GM12875 (cell line): ENCODE data around the gene IFT20.

Experiments
- H3K4me3 ChIP-seq: one replicate; pipeline ENCODE4 v1.5.1; 2011; ENCODE audit warnings: low read depth, low read length, control low read depth
- CTCF ChIP-seq: IDR thresholded peaks from 2 replicates; pipeline ENCODE4 v1.5.1; 2011; ENCODE audit warnings: low read depth, mild to moderate bottlenecking, control low read depth, inconsistent platforms, low read length, moderate library complexity, borderline replicate concordance; ENCODE audit not compliant: insufficient read depth

Gene IFT20

DNA sequence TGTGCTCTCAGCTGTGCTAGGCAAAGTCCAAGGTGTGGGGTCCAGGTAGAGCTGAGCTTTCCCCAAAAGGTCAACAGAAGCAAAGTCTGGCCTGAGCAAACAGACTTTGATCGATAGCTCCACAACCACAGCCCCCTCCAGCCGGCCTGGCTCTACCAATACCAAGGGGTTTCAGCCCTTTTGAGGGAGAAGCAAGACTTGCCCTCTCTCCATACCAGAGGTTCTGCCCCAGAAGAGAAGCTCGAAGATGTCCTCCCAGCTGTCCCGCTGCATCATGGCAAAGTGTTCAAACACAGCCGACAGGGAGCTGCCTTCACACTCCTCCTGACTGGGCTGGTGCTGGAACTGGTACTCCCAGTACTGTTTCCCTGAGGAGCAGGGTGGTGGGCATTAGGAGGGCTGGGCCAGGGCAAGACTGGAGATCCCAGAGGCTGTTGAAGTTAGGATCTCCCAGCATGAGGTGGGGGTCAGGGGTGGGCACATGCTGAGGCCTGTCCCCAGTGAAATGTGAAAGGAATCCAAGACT is 33.1 kb upstream of the IFT20 start:
- H3K4me3 ChIP-seq, result no peak overlapping the region
- TF ChIP-seq CTCF, result no peak

DNA sequence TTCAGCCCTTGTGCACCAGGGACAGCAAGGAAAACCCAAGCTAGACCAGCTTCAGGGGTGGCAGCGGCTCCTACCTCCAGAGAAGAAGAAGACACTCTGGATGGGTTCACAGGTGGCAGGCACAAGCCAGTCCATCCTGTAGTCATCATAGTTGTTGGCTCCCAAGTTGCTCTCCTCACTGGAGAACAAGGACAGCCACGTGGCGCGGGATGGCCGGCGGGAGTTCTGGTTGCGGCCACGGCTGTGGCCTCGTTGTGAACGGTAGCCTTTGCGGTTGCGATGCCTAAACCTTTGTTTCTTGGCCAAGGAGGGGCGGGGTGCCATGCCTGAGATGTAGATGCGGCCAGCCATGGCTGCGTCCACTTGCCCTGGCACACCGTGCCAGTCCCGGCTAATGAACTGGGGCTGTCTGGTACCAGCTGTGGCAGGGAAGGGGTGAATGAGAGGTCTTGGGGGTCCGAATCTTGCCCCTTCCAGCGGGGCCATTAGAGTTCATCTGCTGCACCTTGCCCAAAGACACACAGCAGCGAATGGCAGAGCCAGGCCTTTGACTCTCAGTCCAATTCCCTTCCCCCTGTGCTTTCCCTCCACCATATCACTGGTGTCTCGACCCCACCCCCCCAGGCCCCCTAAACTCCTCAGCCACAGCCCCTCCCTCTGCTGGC is 32.5 kb upstream of the IFT20 start:
- no peak overlapping the region for H3K4me3 ChIP-seq

GRCh38 chr17:28366605-28367004 is 31.3 kb upstream of the IFT20 start:
- no peak overlapping the region for H3K4me3 ChIP-seq
- TF ChIP-seq CTCF, result no peak

More for the DNA sequence above, 32.5 kb upstream of the IFT20 start:
- no peak for TF ChIP-seq CTCF

DNA sequence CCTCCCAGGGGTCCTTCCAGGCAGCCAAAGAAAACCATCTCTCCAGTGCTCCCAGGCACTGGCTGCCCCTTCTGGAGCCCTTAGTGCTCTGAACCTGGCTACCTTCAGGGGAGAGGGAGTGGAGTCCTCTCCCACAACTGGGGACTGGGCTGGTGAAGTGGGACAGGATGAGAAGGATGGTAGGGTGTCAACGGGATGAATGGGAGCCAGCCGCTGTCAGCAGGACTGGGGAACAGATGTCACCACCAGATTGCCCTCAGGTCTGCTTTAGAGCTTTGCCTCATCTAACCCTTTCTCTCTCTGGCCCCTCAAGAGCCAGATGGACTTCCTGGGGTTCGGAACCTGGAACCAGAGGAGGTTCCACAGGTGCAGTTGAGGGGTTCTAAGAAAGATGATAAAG is 30.2 kb upstream of the IFT20 start:
- TF ChIP-seq CTCF, result no peak
- no peak overlapping the region for H3K4me3 ChIP-seq

DNA sequence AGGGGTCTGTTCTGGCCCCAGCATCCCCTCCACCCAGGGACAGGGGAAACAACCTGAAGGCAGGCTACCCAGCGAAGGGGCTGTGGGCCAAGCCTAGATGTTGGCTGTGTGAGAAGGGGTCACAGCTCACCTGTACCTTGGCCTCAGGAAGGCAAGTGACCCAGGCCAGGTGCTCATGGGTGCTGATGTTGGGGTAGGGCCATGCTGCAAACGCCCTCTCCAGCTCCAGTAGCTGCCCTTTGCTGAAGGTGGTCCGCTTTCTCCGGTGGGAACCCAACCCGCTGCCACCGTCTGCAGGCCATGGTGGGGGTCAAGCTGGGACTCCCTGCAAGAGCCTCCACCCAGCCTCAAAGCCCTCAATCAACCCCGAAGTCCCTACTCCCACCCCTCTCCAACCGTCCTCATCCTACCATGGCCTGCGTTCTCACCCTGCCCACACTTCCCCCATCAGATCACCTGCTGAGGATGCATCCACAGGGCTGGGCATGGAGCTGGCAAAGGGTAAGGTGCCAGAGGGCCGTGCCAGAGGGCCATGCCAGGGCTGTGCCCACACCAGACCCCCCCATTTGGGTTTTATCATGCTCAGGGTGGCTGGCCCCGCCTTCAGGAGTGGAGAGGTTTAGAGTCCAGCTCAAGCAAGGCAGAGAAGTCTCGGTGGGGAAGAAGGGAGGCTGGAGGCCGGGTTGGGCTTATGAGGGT is 29.5 kb upstream of the IFT20 start, which contains the start of gene SEBOX:
Gene SEBOX, minus strand, starts transcription at position 535 of the 699 bp plus-strand sequence. Its CDS starts 48 bp downstream, at position 487.
- no peak for TF ChIP-seq CTCF
- no peak within 1 kb of the TSS for H3K4me3 ChIP-seq

DNA sequence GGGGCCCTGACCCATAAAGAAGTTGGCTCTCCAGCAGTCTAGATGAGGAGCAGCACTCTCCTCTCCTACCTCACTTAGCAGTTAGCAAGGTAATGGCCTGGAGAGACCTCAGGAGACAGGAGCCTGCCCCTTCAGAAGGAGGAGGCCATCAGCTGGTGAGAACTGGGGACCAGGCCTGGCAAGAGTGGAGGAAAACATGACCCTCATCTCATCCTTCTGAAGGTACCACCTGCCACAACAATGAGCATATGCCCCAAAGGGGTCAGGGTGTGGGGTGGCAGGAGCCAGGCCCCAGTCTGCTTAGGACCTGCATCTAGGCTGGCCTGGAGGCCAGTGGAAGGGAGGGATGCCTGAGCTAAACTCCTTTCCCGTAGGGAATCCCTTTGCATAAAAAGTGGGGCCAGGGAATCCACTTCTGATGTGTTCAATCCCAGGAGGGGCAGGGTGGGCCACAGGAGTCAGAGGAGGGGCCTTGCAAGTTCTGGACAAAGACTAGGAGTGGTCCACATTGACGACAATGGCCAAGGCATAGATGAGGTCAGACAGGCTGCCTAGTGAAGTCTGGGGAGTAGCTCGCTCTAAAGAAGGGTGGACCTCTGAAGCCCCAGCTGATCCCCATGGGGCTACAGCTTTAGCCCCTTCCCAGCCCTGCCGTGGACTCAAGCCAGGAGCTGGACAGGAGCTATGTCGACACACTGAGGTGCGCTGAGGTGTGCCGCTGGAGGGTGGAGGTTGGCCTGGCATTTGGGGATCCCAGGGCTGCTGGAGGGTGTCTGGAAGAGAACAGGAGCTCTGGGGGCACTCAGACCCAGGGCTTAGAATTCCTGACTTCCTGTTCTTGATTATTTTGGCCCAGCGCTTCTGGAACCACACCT is 28.7 kb upstream of the IFT20 start:
- no peak overlapping the region for H3K4me3 ChIP-seq
- no peak for TF ChIP-seq CTCF
